Measurements from ENCODE around the gene ANKRD42. TPM values are rescaled to one million over a fixed set of nuclear protein-coding genes. Genes with fewer than 3 reads are reported as not detected.

Gene ANKRD42
- total and polyA plus RNA-seq, 2 donors: 2.2 to 5.7 TPM

DNA sequence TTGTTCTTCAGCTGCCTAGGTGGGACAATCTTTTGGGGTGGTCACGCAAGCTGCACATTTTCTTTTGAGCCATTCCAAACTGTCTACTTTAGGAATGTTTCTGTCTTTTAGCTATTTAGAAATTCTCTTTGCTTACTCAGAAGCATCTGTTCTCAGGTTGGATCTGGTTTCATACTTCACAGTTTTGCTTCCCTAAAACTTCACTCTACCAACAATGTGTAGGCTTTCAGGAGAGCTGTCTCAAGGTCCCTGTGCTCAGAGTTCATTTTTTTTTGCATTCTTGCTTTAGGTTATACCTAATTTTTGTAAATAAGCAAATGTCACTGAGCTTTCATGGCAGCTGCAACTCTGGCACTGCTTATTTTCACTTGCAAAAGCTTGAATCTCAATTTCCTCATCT is 55.9 kb downstream of the ANKRD42 start:
- no peaks in the 10 kb centered on the region for H3K27me3 ChIP-seq (ENCODE audit: control insufficient read depth in 2 of 2, insufficient read depth in 1 of 2, low read length in 1 of 2)
- H3K36me3 ChIP-seq (ENCODE audit: control insufficient read depth in 2 of 2, insufficient read depth in 2 of 2, low read length in 1 of 2): no peaks in the 10 kb centered on the region
- no peak overlapping the region for H3K4me3 ChIP-seq (ENCODE audit: low read length in 2 of 2)
- no peaks in the 10 kb centered on the region for H3K9me3 ChIP-seq (ENCODE audit: control insufficient read depth in 2 of 2, insufficient read depth in 1 of 2, low read length in 1 of 2)
- H3K27ac ChIP-seq (ENCODE audit: low read depth in 1 of 2, low read length in 1 of 2): no peak overlapping the region
- WGBS: 97% methylated on average over 1 of the region's 1 CpG
- H3K4me1 ChIP-seq (ENCODE audit: control insufficient read depth in 2 of 2, insufficient read depth in 2 of 2, low read length in 2 of 2): no peaks in the 10 kb centered on the region
- DNase-seq (ENCODE audit: low read depth in 6 of 9, low spot score in 9 of 9): no peak

DNA sequence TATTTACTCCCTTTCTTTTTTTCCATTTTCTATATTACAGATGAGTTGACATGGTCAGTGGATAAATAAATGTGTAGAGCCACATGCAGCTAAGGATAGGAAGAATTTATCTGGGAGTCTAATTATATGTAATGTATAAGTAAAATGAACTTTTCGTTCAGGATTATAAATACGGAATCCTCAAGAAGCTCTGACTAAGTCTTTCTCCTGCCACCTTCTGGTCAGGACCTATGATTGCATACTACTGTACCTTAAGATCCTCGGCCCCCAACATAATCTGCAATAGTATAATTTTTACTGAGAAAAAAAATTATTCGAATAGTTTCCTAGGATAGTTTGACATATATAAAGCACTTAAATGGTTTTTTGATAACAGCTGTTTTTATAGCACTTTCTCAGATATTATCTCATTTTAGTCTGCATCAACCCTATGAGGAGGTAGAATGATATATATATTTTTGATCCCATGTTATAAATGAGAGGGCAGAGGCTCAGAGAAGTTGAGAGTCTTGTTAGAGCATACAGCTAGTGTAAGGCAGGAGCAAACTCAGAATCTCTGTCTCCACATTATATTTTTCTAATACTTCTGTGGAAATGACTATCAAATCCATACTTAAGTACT is 56.6 kb downstream of the ANKRD42 start:
- DNase-seq (ENCODE audit: low read depth in 6 of 9, low spot score in 9 of 9): peak in 8 of 9 donors; percentile 5 to 53 (median 16)
- Histone ChIP-seq H3K27ac (ENCODE audit: low read depth in 1 of 2, low read length in 1 of 2) (no peak overlapping the region), H3K4me1 (ENCODE audit: control insufficient read depth in 2 of 2, insufficient read depth in 2 of 2, low read length in 2 of 2) (no peaks in the 10 kb centered on the region), H3K36me3 (ENCODE audit: control insufficient read depth in 2 of 2, insufficient read depth in 2 of 2, low read length in 1 of 2) (no peaks in the 10 kb centered on the region), H3K9me3 (ENCODE audit: control insufficient read depth in 2 of 2, insufficient read depth in 1 of 2, low read length in 1 of 2) (no peaks in the 10 kb centered on the region), H3K4me3 (ENCODE audit: low read length in 2 of 2) (no peak overlapping the region), H3K27me3 (ENCODE audit: control insufficient read depth in 2 of 2, insufficient read depth in 1 of 2, low read length in 1 of 2) (no peaks in the 10 kb centered on the region)
- WGBS: 29% methylated on average over 4 of the region's 4 CpGs

DNA sequence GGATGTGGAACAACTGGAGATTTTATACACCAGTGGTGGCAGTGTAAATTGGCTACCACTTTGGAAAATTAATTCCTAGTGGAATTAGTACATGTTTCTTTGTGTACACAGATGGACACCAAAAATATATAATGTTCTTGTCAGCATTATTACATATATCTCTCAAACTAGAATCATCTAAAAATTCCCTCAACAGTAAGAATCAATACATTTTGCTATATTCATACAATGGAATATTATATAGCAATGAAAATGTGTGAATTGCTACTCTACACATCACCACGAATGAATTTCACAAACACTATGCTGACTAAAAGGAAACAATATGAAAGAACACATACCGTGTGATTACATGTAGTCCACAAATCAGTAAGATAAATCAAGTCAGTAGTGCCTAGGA is 58.8 kb downstream of the ANKRD42 start:
- Histone ChIP-seq H3K36me3 (ENCODE audit: control insufficient read depth in 2 of 2, insufficient read depth in 2 of 2, low read length in 1 of 2) (peaks cover 0 to 6% of the 10 kb centered on the region in 2 donors), H3K9me3 (ENCODE audit: control insufficient read depth in 2 of 2, insufficient read depth in 1 of 2, low read length in 1 of 2) (no peaks in the 10 kb centered on the region), H3K27ac (ENCODE audit: low read depth in 1 of 2, low read length in 1 of 2) (no peak overlapping the region), H3K27me3 (ENCODE audit: control insufficient read depth in 2 of 2, insufficient read depth in 1 of 2, low read length in 1 of 2) (no peaks in the 10 kb centered on the region), H3K4me1 (ENCODE audit: control insufficient read depth in 2 of 2, insufficient read depth in 2 of 2, low read length in 2 of 2) (no peaks in the 10 kb centered on the region), H3K4me3 (ENCODE audit: low read length in 2 of 2) (no peak overlapping the region)
- 98% methylated on average over 2 of the region's 2 CpGs for WGBS
- DNase-seq (ENCODE audit: low read depth in 6 of 9, low spot score in 9 of 9): no peak

DNA sequence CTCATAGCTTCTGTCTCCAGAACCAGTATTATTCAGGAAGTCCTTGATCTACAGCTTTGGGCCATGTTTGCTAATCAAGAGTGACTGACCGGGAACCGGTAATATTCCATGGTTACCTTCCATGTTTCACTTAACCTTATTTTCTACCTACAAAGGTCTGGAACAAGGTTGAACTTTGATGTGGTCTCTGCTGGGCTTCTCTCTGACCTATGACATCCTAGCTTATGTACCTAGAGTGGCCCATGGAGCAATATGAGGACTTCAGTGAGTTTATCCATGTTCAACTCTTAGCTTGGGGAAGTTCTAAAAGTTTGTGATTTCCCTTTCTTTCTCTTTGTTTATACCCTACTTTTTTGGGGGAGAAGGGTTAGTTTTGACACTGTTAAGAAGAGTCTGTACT is 59.4 kb downstream of the ANKRD42 start:
- Histone ChIP-seq H3K9me3 (ENCODE audit: control insufficient read depth in 2 of 2, insufficient read depth in 1 of 2, low read length in 1 of 2) (no peaks in the 10 kb centered on the region), H3K27me3 (ENCODE audit: control insufficient read depth in 2 of 2, insufficient read depth in 1 of 2, low read length in 1 of 2) (no peaks in the 10 kb centered on the region), H3K4me3 (ENCODE audit: low read length in 2 of 2) (no peak overlapping the region), H3K36me3 (ENCODE audit: control insufficient read depth in 2 of 2, insufficient read depth in 2 of 2, low read length in 1 of 2) (peaks cover 0 to 10% of the 10 kb centered on the region in 2 donors), H3K4me1 (ENCODE audit: control insufficient read depth in 2 of 2, insufficient read depth in 2 of 2, low read length in 2 of 2) (no peaks in the 10 kb centered on the region), H3K27ac (ENCODE audit: low read depth in 1 of 2, low read length in 1 of 2) (no peak overlapping the region)
- DNase-seq (ENCODE audit: low read depth in 6 of 9, low spot score in 9 of 9): no peak
- 96% methylated on average over 2 of the region's 2 CpGs for WGBS

DNA sequence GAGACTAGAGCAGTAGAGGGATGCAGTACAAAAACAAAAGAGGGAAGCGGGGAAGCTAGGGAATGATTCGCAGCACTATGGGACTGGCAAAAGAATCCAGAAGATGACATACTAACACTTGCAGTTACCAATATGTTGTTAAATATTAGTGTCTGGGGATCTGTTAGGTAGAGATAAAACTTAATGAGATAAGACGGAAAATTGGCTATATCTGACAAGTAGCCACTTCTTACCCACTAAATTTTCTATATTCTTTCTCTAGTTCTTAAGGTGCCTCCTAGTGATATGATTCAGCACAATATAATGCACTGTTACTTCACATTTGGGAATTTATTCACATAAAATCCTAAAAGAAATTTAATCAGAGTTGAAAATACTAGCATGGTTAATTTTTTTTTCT is 61.9 kb downstream of the ANKRD42 start:
- H3K4me1 ChIP-seq (ENCODE audit: control insufficient read depth in 2 of 2, insufficient read depth in 2 of 2, low read length in 2 of 2): no peaks in the 10 kb centered on the region
- no peak overlapping the region for H3K27ac ChIP-seq (ENCODE audit: low read depth in 1 of 2, low read length in 1 of 2)
- no peaks in the 10 kb centered on the region for H3K9me3 ChIP-seq (ENCODE audit: control insufficient read depth in 2 of 2, insufficient read depth in 1 of 2, low read length in 1 of 2)
- H3K27me3 ChIP-seq (ENCODE audit: control insufficient read depth in 2 of 2, insufficient read depth in 1 of 2, low read length in 1 of 2): no peaks in the 10 kb centered on the region
- no peak overlapping the region for H3K4me3 ChIP-seq (ENCODE audit: low read length in 2 of 2)
- H3K36me3 ChIP-seq (ENCODE audit: control insufficient read depth in 2 of 2, insufficient read depth in 2 of 2, low read length in 1 of 2): peaks cover 5 to 21% of the 10 kb centered on the region in 2 donors
- DNase-seq (ENCODE audit: low read depth in 6 of 9, low spot score in 9 of 9): no peak
- WGBS: 96% methylated on average over 3 of the region's 3 CpGs

DNA sequence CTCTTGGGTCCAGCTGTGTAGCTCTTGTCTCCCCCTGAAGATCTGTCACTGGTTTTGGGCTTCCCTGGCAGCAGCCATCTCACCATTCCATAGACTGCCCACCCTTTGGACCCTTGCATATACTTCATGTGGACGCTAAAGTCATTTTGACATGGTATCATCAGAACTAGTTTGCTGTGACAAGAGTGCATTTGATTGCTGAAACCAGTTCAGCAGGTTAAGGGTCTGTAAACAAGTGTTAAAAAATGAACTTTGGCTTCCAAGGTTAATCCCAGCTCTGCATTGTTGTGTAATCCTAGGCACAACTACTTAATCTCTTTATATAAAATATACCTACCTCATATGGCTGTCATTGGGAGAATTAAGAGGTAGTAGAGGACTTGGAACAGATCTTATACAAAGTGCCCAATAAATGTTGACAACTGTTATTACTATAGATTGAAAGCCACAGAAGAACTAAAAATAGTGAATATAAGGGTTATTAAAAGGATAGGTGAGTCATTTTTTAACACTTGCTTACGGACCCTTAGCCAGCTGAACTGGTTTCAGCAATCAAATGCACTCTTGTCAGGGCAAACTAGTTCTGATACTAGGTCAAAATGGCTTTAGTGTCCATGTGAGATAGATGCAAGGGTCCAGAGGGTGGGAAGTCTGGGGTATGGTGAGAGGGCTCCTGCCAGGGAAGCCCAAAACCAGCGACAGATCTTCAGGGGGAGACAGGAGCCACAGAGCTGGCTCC is 63.3 kb downstream of the ANKRD42 start:
- DNase-seq (ENCODE audit: low read depth in 6 of 9, low spot score in 9 of 9): no peak
- Histone ChIP-seq H3K27me3 (ENCODE audit: control insufficient read depth in 2 of 2, insufficient read depth in 1 of 2, low read length in 1 of 2) (no peaks in the 10 kb centered on the region), H3K36me3 (ENCODE audit: control insufficient read depth in 2 of 2, insufficient read depth in 2 of 2, low read length in 1 of 2) (peaks cover 5 to 24% of the 10 kb centered on the region in 2 donors), H3K9me3 (ENCODE audit: control insufficient read depth in 2 of 2, insufficient read depth in 1 of 2, low read length in 1 of 2) (no peaks in the 10 kb centered on the region), H3K4me3 (ENCODE audit: low read length in 2 of 2) (no peak overlapping the region), H3K27ac (ENCODE audit: low read depth in 1 of 2, low read length in 1 of 2) (no peak overlapping the region), H3K4me1 (ENCODE audit: control insufficient read depth in 2 of 2, insufficient read depth in 2 of 2, low read length in 2 of 2) (no peaks in the 10 kb centered on the region)
- WGBS: 66% methylated on average over 3 of the region's 3 CpGs

DNA sequence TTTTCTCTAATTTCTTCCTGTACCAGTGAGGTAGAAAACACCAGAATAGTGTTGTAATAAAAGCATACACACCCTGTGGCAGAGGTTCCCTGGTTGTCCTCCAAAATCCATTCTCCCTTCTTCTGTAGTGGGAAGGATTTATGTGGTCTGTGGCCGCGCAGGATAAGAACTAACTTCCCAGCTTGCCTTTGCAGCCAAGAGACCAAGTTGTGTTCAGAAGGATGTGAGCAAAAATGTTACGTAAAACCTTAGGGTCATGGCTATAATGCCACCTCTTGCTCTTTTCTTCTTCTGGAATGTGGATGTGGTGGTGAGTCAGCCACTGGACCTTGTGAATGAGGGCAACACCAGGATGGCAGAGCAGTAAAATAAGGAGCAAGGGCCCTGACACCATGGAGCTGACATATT is 64.3 kb downstream of the ANKRD42 start:
- Histone ChIP-seq H3K9me3 (ENCODE audit: control insufficient read depth in 2 of 2, insufficient read depth in 1 of 2, low read length in 1 of 2) (no peaks in the 10 kb centered on the region), H3K27me3 (ENCODE audit: control insufficient read depth in 2 of 2, insufficient read depth in 1 of 2, low read length in 1 of 2) (no peaks in the 10 kb centered on the region), H3K27ac (ENCODE audit: low read depth in 1 of 2, low read length in 1 of 2) (no peak overlapping the region), H3K4me1 (ENCODE audit: control insufficient read depth in 2 of 2, insufficient read depth in 2 of 2, low read length in 2 of 2) (no peaks in the 10 kb centered on the region), H3K36me3 (ENCODE audit: control insufficient read depth in 2 of 2, insufficient read depth in 2 of 2, low read length in 1 of 2) (peaks cover 5 to 24% of the 10 kb centered on the region in 2 donors), H3K4me3 (ENCODE audit: low read length in 2 of 2) (no peak overlapping the region)
- 100% methylated on average over 3 of the region's 3 CpGs for WGBS
- no peak for DNase-seq (ENCODE audit: low read depth in 6 of 9, low spot score in 9 of 9)

DNA sequence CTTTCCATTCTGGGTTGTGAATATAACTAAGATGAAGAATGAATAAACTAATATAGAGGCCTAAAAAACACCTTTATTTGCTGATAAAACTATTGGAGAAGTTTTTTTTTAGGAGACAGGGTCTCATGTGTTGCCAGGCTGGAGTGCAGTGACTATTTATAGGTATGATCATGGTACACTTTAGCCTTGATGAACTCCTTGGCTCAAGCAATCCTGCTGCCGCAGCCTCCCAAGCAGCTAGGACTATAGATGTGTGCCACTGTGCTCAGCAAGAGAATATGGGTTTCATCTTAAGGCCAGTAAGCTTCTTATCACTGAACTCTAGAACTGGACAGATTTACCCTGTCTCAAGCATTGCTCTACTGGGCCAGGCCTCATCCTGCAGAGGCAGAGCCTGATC is 66.0 kb downstream of the ANKRD42 start:
- H3K4me1 ChIP-seq (ENCODE audit: control insufficient read depth in 2 of 2, insufficient read depth in 2 of 2, low read length in 2 of 2): no peaks in the 10 kb centered on the region
- H3K36me3 ChIP-seq (ENCODE audit: control insufficient read depth in 2 of 2, insufficient read depth in 2 of 2, low read length in 1 of 2): peaks cover 5 to 28% of the 10 kb centered on the region in 2 donors
- H3K9me3 ChIP-seq (ENCODE audit: control insufficient read depth in 2 of 2, insufficient read depth in 1 of 2, low read length in 1 of 2): no peaks in the 10 kb centered on the region
- no peaks in the 10 kb centered on the region for H3K27me3 ChIP-seq (ENCODE audit: control insufficient read depth in 2 of 2, insufficient read depth in 1 of 2, low read length in 1 of 2)
- no peak overlapping the region for H3K27ac ChIP-seq (ENCODE audit: low read depth in 1 of 2, low read length in 1 of 2)
- no peak overlapping the region for H3K4me3 ChIP-seq (ENCODE audit: low read length in 2 of 2)
- WGBS: 100% methylated on average over 1 of the region's 1 CpG
- DNase-seq (ENCODE audit: low read depth in 6 of 9, low spot score in 9 of 9): no peak

DNA sequence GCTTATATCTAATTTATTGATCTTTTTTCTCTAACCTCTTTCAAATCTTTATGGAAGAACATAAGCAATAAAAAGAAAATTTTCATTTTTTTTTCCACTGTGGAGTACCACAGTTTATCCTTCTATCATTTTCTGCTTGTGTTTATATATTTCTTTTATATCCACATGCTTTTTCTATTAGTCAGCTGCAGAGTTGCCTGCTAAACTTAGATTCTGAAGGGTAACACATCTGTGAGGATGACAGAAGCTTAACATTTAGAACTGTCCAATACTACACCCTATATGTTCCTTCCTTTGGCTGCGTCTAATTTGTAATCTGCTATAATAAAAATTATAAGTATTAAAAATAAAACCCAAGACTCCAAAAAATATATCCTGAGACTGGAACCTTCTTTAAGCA is 71.8 kb downstream of the ANKRD42 start:
- WGBS: 100% methylated on average over 1 of the region's 1 CpG
- no peaks in the 10 kb centered on the region for H3K27me3 ChIP-seq (ENCODE audit: control insufficient read depth in 2 of 2, insufficient read depth in 1 of 2, low read length in 1 of 2)
- no peaks in the 10 kb centered on the region for H3K4me1 ChIP-seq (ENCODE audit: control insufficient read depth in 2 of 2, insufficient read depth in 2 of 2, low read length in 2 of 2)
- no peak overlapping the region for H3K4me3 ChIP-seq (ENCODE audit: low read length in 2 of 2)
- DNase-seq (ENCODE audit: low read depth in 6 of 9, low spot score in 9 of 9): no peak
- peaks cover 4 to 16% of the 10 kb centered on the region in 2 donors for H3K36me3 ChIP-seq (ENCODE audit: control insufficient read depth in 2 of 2, insufficient read depth in 2 of 2, low read length in 1 of 2)
- H3K9me3 ChIP-seq (ENCODE audit: control insufficient read depth in 2 of 2, insufficient read depth in 1 of 2, low read length in 1 of 2): no peaks in the 10 kb centered on the region
- no peak overlapping the region for H3K27ac ChIP-seq (ENCODE audit: low read depth in 1 of 2, low read length in 1 of 2)

Measured in thymus (tissue), 11 donors.